K562 (cell line): Measurements from ENCODE around the gene PGM5. TPM values are rescaled to one million over a fixed set of nuclear protein-coding genes. Genes with fewer than 3 reads are reported as not detected.

Experiments
- ATAC-seq: fragments of 200-7000 bp; cut with Tn5 transposase; 3 replicates; pipeline ENCODE4 v1.9.1; 2020; ENCODE audit warnings: moderate library complexity
- BruUV-seq: library from RNA; stranded (reverse); fragments of 400-500 nt; replicated peaks from 2 replicates; lab custom pipeline; 2021; lab: Mats Ljungman, UMichigan
- CTCF ChIA-PET: fragments of 300-600 bp; formaldehyde crosslinking; extraction: SDS; loops from one replicate; lab custom pipeline; 2021; ENCODE audit warnings: low intra/inter-chr PET ratio; lab: Yijun Ruan, JAX
- POLR2A ChIA-PET: fragments of 300-600, 350-650 bp; sonication (Branson Sonifier 250); formaldehyde crosslinking; extraction: SDS; loops from one replicate; lab custom pipeline; 2021; ENCODE audit warnings: antibody characterized with exemption, inconsistent platforms; lab: Yijun Ruan, JAX
- DNase-seq, 4 experiments: peaks; one replicate each; pipeline versions ENCODE4 v3.0.0 to v3.0.0-alpha.2; 2011 to 2018; ENCODE audit warnings: low spot score in 3 of 4, mixed read lengths in 3 of 4; ENCODE audit errors: extremely low read depth in 1 of 4
- FAIRE-seq: peaks from 2 replicates; lab custom pipeline; 2011; peaks lifted over from hg19 to GRCh38; lab: Jason Lieb, UNC
- H2AFZ ChIP-seq: 2 replicates; pipeline ENCODE4 v1.6.0; 2011; ENCODE audit warnings: low read depth, low read length, control low read depth, inconsistent platforms
- H3K27ac ChIP-seq: fragments of 200-600 bp; 3 replicates; pipeline ENCODE4 v1.8.0; 2011; ENCODE audit warnings: low read depth, mild to moderate bottlenecking, control low read depth, inconsistent platforms, low read length, moderate library complexity, mixed read lengths; ENCODE audit errors: extremely low read depth
- H3K27me3 ChIP-seq, 2 experiments: fragments of 300-600 bp in 1 of 2; 2 replicates in 1 of 2; 3 replicates in 1 of 2; pipeline versions ENCODE4 v1.6.0 to v1.8.0; 2011; ENCODE audit warnings: inconsistent platforms in 2 of 2, low read length in 2 of 2, mild to moderate bottlenecking in 1 of 2, mixed read lengths in 1 of 2, moderate library complexity in 1 of 2; ENCODE audit not compliant: control insufficient read depth in 2 of 2, insufficient read depth in 2 of 2
- H3K36me3 ChIP-seq: fragments of 300-600 bp; 3 replicates; pipeline ENCODE4 v1.8.0; 2011; ENCODE audit warnings: mild to moderate bottlenecking, low read length, inconsistent platforms; ENCODE audit not compliant: control insufficient read depth, insufficient read depth
- H3K4me1 ChIP-seq, 2 experiments: fragments of 200-600 bp in 1 of 2; replicated peaks in 1 of 2; 2 replicates in 1 of 2; 3 replicates in 1 of 2; pipeline versions ENCODE4 v1.5.1 to v1.8.0; 2011; ENCODE audit warnings: inconsistent platforms in 2 of 2, low read length in 2 of 2, mild to moderate bottlenecking in 1 of 2, mixed read lengths in 1 of 2, moderate library complexity in 1 of 2; ENCODE audit not compliant: control insufficient read depth in 2 of 2, insufficient read depth in 2 of 2
- H3K4me2 ChIP-seq: 2 replicates; pipeline ENCODE4 v1.6.1; 2011; ENCODE audit warnings: low read length, control low read depth, inconsistent platforms, mixed read lengths; ENCODE audit not compliant: insufficient read depth
- H3K4me3 ChIP-seq: fragments of 200-600 bp; sonication (generic), shearing (Covaris generic); 2 replicates; pipeline ENCODE4 v1.5.1; 2016; ENCODE audit warnings: control low read depth, inconsistent platforms
- H3K79me2 ChIP-seq: fragments of 200-600 bp; 3 replicates; pipeline ENCODE4 v1.8.0; 2011; ENCODE audit warnings: low read length, inconsistent platforms; ENCODE audit not compliant: control insufficient read depth, insufficient read depth
- H3K9ac ChIP-seq, 2 experiments: 2 replicates each; pipeline versions ENCODE4 v1.6.0 to v1.6.1; 2011; ENCODE audit warnings: low read depth in 2 of 2, low read length in 2 of 2, control low read depth in 1 of 2, inconsistent platforms in 1 of 2, mild to moderate bottlenecking in 1 of 2, mixed read lengths in 1 of 2; ENCODE audit not compliant: insufficient read depth in 1 of 2
- H3K9me1 ChIP-seq: one replicate; pipeline ENCODE4 v1.6.0; 2011; ENCODE audit warnings: inconsistent platforms, mild to moderate bottlenecking, low read length, moderate library complexity; ENCODE audit not compliant: control insufficient read depth, insufficient read depth
- H3K9me3 ChIP-seq: replicated peaks from 2 replicates; pipeline ENCODE4 v1.5.1; 2011; ENCODE audit warnings: low read depth, low read length, inconsistent platforms; ENCODE audit not compliant: control insufficient read depth, insufficient read depth
- H4K20me1 ChIP-seq: replicated peaks from 2 replicates; pipeline ENCODE4 v1.6.1; 2011; ENCODE audit warnings: low read length, inconsistent platforms, mixed read lengths; ENCODE audit not compliant: control insufficient read depth, insufficient read depth
- CREB1 ChIP-seq, 2 experiments: sonication (generic) in 1 of 2; formaldehyde crosslinking in 1 of 2; IDR thresholded peaks; 2 replicates each; pipeline versions ENCODE4 v1.6.1 to v1.8.0; 2012 to 2022; ENCODE audit warnings: inconsistent platforms in 1 of 2, mild to moderate bottlenecking in 1 of 2, missing genetic modification reagents in 1 of 2, moderate library complexity in 1 of 2
- DNMT1 ChIP-seq: fragments of 450-650 bp; IDR thresholded peaks from 2 replicates; pipeline ENCODE4 v1.6.1; 2016; ENCODE audit warnings: antibody characterized with exemption, mild to moderate bottlenecking
- GTF2F1 ChIP-seq: IDR thresholded peaks from 2 replicates; pipeline ENCODE4 v1.6.1; 2011; ENCODE audit warnings: low read depth, low read length, improper control_type of control experiment
- MED1 ChIP-seq: sonication (generic); formaldehyde crosslinking; IDR thresholded peaks from 2 replicates; pipeline ENCODE4 v1.8.1; 2023; ENCODE audit warnings: missing genetic modification reagents, borderline replicate concordance
- NFIX ChIP-seq: fragments of 250-450 bp; sonication (Bioruptor Pico); IDR thresholded peaks from 2 replicates; pipeline ENCODE4 v1.4.0; 2020; ENCODE audit warnings: low read depth, mild to moderate bottlenecking, moderate library complexity
- PRMT5 ChIP-seq: sonication (generic); formaldehyde crosslinking; IDR thresholded peaks from 2 replicates; pipeline ENCODE4 v1.5.0; 2020; ENCODE audit warnings: missing genetic modification reagents
- WGBS: fragments of 100-300 bp; shearing (Covaris generic); methylation state at CpG from one replicate; pipeline ENCODE4 v1.1.6; 2016; ENCODE audit warnings: low coverage, mixed read lengths; ENCODE audit not compliant: insufficient coverage; ENCODE audit errors: missing lambda C conversion rate; 5-methylcytosine and 5-hydroxymethylcytosine counted together
- in situ Hi-C: fragments of 300-500 bp; cut with MboI; formaldehyde crosslinking; loops from 4 replicates; pipeline ENCODE4 v1.15.0; 2018; ENCODE audit warnings: inconsistent platforms, mixed read lengths
- intact Hi-C: fragments of 100-400 bp; cut with micrococcal nuclease; formaldehyde crosslinking; loops from 2 replicates; pipeline ENCODE4 v1.14.2; 2022
- polyA plus RNA-seq, 8 experiments: library from polyadenylated mRNA; depleted of rRNA in 4 of 8; stranded (reverse) in 5 of 8; unstranded in 3 of 8; fragments of >200 nt; fragmentation: Nextera tagmentation in 2 of 8; fragmentation: Illumina TruSeq in 1 of 8; extraction: Ambion mirVana in 2 of 8; extraction: Trizol in 1 of 8; gene quantifications; 2 replicates each; pipeline versions ENCODE4 v1.2.1 to v1.2.3, GENCODE V29; 2011 to 2014; ENCODE audit warnings: inconsistent platforms in 1 of 8, missing spikeins in 1 of 8
- total RNA-seq, 7 experiments: library from RNA; depleted of rRNA in 6 of 7; stranded (reverse); fragments of >200 nt in 6 of 7; fragmentation: Illumina TruSeq in 2 of 7; extraction: Trizol in 2 of 7; gene quantifications; 2 replicates each; pipeline versions ENCODE4 v1.2.1 to v1.2.3, GENCODE V29; 2011 to 2021; ENCODE audit warnings: low replicate concordance in 1 of 7
- TF ChIP-seq, protein P1 (sequence below): fragments of 250-450 bp; sonication (Bioruptor Pico); IDR thresholded peaks from 2 replicates; pipeline ENCODE4 v1.4.0; 2020; ENCODE audit warnings: mild to moderate bottlenecking
- TF ChIP-seq, protein P2 (sequence below): IDR thresholded peaks from 2 replicates; pipeline ENCODE4 v1.6.1; 2011; ENCODE audit warnings: borderline replicate concordance, low read depth, mild to moderate bottlenecking, moderate library complexity, low read length; ENCODE audit not compliant: insufficient read depth, poor library complexity, severe bottlenecking
- TF ChIP-seq, protein P3 (sequence below): fragments of 450-650 bp; IDR thresholded peaks from 2 replicates; pipeline ENCODE4 v1.6.1; 2017; ENCODE audit warnings: antibody characterized with exemption
- TF ChIP-seq, protein P4 (sequence below): fragments of 250-450 bp; sonication (Bioruptor Pico); IDR thresholded peaks from 2 replicates; pipeline ENCODE4 v1.8.0; 2021; ENCODE audit warnings: moderate library complexity, mild to moderate bottlenecking, inconsistent platforms
- TF ChIP-seq, protein P5 (sequence below): IDR thresholded peaks from 2 replicates; pipeline ENCODE4 v1.6.1; 2011; ENCODE audit not compliant: insufficient read length; ENCODE audit errors: extremely low read depth
- TF ChIP-seq, protein P6 (sequence below): fragments of 450-650 bp; IDR thresholded peaks from 2 replicates; pipeline ENCODE4 v1.6.1; 2016; ENCODE audit warnings: antibody characterized with exemption

Gene PGM5
- total and polyA plus RNA-seq, 9 of the 15 experiments (the other 6 are each of a cell fraction or from before 2014, with no cell fraction given), result 0.03 to 0.24 (median 0.15) TPM; not detected in 1

DNA sequence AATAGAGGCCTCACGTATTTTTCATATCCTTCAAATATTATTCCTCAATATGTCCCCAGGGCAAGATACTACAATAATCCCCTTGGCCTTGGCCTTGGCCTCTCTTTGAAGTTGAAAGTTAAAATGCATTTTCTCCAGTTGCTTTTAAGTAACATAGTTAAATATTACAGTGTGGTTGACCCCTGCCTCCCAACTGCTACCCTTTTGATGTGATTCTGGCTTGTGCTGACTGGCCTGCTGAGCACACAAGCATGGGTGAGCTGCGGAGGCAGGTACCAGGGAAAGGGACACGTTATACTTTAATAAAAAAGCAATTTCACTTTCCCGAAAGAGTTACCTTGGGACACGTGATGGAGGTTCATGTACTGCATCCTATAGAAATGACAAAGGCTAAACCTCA is 202.1 kb downstream of the PGM5 start:
- BruUV-seq, result no TSS peak
- Histone ChIP-seq H4K20me1 (no peaks in the 10 kb centered on the region), H3K27ac (no peak overlapping the region), H3K36me3 (no peaks in the 10 kb centered on the region), H3K9ac (no peak overlapping the region), H3K9me1 (no peaks in the 10 kb centered on the region), H3K79me2 (no peaks in the 10 kb centered on the region), H3K4me2 (no peak overlapping the region), H3K27me3 (peaks cover 4 to 6% of the 10 kb centered on the region in 2 experiments; a peak in 2 of 5 replicates), H3K4me3 (no peak overlapping the region), H3K9me3 (no peaks in the 10 kb centered on the region), H3K4me1 (no peaks in the 10 kb centered on the region), H2AFZ (no peak overlapping the region)
- WGBS, result 3% methylated on average over 5 of the region's 5 CpGs
- POLR2A ChIA-PET, result no interaction called here
- ATAC-seq (no peak), DNase-seq (no peak), FAIRE-seq (no peak)
- intact Hi-C loops (no loop called here), in situ Hi-C loops (loop anchor here (25.0 kb wide), 1 partner anchor 221 kb away; no protein-coding TSS in a partner anchor)
- CTCF ChIA-PET, result no interaction called here
- TF ChIP-seq, protein P1, sequence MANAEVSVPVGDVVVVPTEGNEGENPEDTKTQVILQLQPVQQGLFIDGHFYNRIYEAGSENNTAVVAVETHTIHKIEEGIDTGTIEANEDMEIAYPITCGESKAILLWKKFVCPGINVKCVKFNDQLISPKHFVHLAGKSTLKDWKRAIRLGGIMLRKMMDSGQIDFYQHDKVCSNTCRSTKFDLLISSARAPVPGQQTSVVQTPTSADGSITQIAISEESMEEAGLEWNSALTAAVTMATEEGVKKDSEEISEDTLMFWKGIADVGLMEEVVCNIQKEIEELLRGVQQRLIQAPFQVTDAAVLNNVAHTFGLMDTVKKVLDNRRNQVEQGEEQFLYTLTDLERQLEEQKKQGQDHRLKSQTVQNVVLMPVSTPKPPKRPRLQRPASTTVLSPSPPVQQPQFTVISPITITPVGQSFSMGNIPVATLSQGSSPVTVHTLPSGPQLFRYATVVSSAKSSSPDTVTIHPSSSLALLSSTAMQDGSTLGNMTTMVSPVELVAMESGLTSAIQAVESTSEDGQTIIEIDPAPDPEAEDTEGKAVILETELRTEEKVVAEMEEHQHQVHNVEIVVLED (CRISPR knock-in tag), result no peak
- TF ChIP-seq, protein P2, sequence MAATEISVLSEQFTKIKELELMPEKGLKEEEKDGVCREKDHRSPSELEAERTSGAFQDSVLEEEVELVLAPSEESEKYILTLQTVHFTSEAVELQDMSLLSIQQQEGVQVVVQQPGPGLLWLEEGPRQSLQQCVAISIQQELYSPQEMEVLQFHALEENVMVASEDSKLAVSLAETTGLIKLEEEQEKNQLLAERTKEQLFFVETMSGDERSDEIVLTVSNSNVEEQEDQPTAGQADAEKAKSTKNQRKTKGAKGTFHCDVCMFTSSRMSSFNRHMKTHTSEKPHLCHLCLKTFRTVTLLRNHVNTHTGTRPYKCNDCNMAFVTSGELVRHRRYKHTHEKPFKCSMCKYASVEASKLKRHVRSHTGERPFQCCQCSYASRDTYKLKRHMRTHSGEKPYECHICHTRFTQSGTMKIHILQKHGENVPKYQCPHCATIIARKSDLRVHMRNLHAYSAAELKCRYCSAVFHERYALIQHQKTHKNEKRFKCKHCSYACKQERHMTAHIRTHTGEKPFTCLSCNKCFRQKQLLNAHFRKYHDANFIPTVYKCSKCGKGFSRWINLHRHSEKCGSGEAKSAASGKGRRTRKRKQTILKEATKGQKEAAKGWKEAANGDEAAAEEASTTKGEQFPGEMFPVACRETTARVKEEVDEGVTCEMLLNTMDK, result no peak
- TF ChIP-seq, protein P3, sequence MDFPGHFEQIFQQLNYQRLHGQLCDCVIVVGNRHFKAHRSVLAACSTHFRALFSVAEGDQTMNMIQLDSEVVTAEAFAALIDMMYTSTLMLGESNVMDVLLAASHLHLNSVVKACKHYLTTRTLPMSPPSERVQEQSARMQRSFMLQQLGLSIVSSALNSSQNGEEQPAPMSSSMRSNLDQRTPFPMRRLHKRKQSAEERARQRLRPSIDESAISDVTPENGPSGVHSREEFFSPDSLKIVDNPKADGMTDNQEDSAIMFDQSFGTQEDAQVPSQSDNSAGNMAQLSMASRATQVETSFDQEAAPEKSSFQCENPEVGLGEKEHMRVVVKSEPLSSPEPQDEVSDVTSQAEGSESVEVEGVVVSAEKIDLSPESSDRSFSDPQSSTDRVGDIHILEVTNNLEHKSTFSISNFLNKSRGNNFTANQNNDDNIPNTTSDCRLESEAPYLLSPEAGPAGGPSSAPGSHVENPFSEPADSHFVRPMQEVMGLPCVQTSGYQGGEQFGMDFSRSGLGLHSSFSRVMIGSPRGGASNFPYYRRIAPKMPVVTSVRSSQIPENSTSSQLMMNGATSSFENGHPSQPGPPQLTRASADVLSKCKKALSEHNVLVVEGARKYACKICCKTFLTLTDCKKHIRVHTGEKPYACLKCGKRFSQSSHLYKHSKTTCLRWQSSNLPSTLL, result no peak
- TF ChIP-seq, protein P4, sequence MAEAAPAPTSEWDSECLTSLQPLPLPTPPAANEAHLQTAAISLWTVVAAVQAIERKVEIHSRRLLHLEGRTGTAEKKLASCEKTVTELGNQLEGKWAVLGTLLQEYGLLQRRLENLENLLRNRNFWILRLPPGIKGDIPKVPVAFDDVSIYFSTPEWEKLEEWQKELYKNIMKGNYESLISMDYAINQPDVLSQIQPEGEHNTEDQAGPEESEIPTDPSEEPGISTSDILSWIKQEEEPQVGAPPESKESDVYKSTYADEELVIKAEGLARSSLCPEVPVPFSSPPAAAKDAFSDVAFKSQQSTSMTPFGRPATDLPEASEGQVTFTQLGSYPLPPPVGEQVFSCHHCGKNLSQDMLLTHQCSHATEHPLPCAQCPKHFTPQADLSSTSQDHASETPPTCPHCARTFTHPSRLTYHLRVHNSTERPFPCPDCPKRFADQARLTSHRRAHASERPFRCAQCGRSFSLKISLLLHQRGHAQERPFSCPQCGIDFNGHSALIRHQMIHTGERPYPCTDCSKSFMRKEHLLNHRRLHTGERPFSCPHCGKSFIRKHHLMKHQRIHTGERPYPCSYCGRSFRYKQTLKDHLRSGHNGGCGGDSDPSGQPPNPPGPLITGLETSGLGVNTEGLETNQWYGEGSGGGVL (CRISPR knock-in tag), result no peak
- TF ChIP-seq PRMT5 (no peak), GTF2F1 (no peak), DNMT1 (no peak), NFIX (CRISPR knock-in tag) (no peak), MED1 (CRISPR knock-in tag) (no peak), CREB1 (IDR thresholded peaks at IDR 0.05) (no peak), CREB1 (CRISPR knock-in tag; IDR thresholded peaks at IDR 0.05) (no peak)
- TF ChIP-seq, protein P5, sequence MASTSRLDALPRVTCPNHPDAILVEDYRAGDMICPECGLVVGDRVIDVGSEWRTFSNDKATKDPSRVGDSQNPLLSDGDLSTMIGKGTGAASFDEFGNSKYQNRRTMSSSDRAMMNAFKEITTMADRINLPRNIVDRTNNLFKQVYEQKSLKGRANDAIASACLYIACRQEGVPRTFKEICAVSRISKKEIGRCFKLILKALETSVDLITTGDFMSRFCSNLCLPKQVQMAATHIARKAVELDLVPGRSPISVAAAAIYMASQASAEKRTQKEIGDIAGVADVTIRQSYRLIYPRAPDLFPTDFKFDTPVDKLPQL, result no peak
- TF ChIP-seq, protein P6, sequence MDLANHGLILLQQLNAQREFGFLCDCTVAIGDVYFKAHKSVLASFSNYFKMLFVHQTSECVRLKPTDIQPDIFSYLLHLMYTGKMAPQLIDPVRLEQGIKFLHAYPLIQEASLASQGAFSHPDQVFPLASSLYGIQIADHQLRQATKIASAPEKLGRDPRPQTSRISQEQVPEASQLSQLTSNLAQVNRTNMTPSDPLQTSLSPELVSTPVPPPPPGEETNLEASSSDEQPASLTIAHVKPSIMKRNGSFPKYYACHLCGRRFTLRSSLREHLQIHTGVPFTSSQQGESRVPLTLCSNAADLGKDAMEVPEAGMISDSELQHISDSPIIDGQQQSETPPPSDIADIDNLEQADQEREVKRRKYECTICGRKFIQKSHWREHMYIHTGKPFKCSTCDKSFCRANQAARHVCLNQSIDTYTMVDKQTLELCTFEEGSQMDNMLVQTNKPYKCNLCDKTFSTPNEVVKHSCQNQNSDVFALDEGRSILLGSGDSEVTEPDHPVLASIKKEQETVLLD, result no peak
